Right forelimb (tissue), 1 donor: ENCODE data around the gene KCNMA1.
"Not testable (repeated sequence)": the region's sequence is repeated elsewhere in the genome, so short reads cannot be mapped to it uniquely, and the experiment has no call there.

Source experiments
- DNase-seq: peaks from one replicate; pipeline ENCODE4 v3.0.0-alpha.2; 2018

Gene KCNMA1

DNA sequence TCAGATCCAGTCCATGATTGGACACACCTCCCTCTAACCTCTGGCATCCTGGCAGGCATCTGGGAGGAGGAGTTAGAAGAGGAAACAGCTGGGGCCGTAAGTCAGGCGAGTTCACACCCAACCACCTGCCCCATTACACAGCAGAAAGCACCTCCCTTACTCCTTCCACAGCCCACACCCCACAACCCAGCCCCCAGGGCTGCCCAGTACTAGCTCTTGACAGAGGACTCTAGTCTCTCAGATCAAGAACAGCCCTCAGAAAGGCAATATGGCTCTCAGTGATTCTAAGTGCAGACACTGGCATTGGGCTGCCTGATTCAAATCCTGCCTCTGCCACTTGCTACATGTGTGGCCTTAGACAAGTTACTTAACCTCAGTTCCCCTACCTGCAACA, 34.1 kb downstream of the KCNMA1 start:
- DNase-seq: no peak

DNA sequence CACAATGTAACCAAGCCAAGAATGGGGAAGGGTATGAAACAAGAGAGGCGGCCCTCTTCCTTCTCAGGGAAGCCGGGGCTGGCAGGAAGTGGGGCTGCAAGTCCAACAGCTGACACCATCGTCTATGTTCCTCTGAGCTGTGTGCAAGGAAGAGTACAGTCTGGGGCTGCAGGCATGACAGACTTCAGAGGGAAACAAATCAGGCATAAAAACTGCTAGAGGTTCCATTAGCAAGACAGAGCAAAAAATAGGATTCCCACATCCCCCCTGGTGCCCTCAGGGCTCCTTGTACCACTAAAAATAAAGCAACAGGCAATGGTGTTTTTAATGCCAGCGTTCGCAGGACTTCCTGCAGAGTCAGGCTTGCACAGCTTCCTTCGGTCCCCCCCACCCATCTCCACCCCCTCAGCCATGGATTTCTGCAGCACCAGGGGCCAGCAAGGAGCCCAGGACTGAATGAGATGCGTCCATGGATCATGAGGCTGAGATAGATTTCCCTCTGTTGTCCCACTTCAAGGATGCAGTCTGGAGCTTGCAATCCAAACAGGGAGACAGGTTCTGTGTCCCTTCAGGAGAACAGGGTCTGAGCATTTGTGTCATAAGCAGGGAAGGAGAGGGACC, 34.6 kb downstream of the KCNMA1 start:
- no peak for DNase-seq

DNA sequence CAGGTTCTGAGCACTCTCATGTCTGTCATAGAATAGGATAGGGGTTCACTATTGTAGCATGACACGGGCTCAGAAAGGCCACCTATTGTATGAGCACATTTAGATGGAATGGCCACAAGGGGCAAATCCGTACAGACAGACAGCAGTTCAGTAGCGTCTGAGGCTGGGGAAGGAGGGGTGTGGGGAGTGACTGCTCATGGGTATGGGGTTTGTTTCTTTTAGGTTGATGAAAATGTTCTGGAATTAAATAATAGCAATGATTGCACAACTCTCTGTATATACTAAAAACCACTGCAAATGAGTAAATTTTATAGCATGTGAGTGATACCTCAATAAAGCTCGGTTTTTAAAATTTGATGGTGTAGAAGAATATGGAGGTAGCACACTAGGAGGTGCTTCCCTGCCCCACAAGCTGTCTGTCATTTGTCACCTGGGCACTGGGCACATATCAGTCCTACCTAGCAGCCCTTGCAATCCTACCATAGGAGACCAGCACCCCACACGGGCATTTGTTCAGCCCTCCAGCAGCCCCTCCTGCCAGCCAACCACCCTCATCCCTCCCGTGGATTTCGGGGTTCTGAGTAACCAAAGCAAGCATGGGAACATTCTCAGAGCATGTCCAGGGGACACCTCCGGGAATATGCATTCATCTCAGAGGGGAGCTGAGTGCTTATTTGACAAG, 35.2 kb downstream of the KCNMA1 start:
- DNase-seq: no peak

DNA sequence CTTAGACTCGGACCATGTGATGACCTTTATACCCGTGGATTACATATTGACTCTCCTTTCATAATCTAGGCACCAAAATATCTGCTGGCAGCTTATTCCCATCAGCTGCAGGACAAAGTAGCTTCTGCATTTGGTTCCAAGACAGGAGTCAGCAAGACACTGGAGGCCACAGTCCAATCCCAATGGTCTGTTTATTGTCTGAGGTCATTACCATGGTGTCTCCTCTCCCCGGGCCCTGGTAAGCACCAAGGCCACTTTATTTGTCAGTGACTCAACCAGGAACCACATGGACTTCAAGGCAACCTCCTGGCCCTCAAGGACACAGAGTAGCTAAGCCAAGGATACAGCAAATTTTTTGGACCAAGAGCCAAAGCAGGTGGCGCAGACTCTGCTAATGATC, 36.1 kb downstream of the KCNMA1 start:
- no peak for DNase-seq

DNA sequence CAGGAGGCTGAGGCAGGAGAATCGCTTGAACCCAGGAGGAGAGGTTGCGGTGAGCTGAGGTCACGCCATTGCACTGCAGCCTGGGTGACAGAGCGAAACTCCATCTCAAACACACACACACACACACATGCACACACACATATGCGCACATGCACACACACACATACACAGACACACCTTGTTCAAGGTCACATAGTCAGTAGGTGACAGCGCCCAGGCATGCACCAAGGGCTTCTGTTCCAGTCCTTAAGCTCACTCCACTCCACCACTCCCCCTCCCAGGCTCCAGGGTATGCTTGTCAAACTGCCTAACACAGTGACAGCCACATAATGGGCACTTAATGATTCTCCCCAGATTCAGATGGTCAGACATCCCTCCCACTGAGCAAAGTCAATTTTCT, 37.0 kb downstream of the KCNMA1 start:
- no peak for DNase-seq

DNA sequence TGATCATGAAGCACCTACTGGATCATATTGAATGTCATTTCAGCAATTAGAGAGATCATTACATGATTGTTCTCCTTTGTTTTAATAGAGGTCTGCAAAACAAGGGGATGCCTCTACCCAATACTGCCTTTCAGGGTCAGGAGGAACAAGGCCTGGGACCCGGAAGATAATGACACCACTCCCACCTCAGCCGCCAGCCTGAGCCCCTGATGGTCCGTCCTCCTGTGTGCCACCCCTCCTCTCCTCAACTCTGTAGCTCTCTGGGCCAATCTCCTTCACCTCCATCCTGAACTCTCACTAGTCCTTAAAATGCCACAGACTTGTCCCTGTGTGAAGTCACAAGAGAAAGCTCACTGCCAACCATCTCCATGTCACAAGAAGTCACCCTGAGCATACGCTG, 38.0 kb downstream of the KCNMA1 start:
- no peak for DNase-seq

DNA sequence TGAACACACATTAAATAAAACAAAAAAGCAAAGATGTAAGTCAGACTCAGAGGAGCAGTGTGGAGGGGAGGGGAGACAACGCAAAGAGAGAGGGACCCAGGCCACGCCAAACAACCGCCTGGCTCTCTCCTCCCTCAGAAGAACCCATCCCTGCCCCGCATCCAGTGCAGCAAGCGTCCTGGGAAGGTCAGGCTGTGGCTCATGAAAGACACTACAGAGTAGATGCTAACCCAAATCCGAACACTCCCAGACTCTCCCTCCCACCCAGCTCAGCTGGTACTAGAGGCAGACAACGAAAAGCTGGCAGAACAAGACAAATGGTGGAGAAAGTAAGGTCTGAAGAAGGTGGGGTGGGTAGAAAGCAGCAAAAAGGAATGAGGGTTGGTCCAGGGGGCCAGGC, 39.0 kb downstream of the KCNMA1 start:
- DNase-seq: no peak

DNA sequence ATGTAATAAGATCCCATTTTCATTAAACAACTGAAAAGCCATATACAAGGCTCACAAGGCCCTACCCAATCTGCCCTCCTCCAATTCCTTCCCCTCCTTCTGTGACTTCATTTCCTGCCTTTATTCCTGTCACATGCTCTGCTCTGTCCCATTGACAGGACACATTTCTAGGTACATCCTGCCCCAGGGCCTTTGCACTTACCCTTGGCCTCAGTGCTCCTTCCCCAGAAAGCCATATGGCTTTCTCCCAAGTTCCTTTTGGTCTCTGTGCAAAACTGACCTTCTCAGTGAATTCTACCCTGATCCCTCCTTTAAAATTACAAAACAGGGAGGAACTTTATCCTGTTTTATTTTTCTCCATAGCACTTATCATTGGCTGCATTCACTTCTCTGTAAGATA, 40.0 kb downstream of the KCNMA1 start:
- DNase-seq: no peak

DNA sequence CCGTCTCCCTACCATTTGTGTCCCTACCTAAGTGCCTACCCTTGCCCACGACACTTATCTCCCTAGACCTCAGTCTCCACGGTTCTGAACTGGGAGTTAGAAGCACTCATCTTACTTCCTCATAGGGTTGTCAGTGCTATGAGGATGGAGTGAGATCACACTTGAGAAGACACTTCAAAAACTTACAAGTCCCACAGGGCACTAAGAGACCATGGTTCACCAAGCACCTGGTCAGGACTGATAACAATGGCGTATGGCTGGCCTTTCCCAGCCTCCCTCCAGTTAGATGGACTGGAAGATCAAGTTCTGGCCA, 43.2 kb downstream of the KCNMA1 start:
- no peak for DNase-seq

DNA sequence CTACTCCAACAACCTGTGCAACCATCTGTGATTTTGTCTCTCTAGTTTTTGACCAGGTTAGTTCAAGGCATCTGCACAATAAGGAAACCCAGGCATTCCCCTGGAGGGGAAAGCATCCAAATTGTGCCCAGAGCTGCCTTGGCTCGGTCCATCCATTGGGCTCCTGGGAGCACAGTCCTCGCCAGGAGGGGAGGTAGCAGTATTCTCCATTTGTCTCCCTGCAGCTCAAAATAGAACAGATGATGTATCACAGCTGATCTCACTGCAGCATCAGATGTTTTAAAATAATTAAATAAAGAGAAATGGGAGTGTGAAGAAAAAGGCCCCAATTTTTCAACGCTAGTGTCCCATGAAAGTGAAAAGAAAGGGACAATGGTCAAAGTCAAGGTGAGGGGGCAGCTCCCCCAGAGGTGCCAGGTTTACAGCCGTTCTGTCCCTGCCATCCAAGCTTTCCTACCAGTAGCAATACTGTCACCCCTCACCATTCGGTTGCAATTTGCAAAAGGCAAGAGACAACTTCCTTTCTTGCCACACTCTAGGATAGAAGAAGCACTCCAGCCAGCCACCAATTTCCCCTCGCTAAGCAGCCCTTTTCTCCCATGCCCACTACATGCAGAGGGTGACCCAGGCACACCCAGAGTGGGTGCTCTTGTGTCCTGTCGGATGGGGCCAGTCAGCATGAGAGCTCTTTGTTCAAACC, 43.7 kb downstream of the KCNMA1 start:
- DNase-seq: no peak

DNA sequence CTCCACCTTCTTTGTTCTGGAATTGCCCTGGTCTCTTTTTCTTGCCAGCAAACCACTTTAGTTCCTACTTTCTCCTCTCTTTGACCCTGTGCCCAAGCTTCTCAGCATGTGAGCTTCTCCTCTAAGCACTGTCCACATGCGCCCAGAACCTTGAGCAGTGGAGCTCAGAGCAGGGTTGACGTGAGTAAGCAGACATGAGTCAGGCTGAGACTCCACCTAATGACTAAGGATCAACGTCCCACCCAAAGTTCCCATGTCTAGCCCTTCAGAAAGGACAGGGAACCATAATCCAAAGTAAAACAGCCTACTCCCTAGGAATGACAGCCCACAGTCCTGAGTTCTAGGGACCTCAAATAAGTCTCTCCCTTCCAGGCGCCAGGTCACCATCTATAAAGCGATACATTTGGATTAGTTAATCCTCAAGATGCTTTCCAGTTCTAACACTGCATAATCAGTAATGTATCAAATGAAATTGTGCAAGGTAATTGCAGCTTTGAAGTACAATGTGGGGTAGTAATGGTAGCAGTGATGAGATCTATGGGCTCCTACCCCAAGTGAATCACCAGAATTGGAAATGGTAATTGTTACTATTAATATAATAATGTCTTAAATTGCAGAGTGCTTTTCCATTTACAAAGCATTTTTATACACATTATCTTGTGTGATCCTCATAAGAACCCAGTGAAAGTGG, 44.5 kb downstream of the KCNMA1 start:
- no peak for DNase-seq

DNA sequence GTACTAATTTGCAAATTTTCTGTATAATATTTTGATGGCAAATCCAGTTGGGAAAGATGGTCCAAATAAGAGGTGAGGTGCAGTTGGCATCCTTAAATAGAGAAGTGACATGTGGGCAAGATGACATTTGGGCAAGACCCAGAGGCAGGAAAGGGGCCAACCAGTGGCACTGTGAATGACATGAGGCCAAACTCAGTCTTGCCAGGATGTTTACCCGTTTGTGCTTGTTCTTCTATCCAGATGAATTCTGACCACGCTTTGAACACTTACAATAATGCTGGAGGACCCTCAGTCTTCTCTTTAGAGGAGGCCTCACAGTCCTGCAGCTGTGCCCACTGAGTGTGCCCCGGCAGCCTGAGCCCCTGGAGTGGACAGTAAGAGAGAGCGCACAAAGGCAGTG, 45.1 kb downstream of the KCNMA1 start:
- no peak for DNase-seq

DNA sequence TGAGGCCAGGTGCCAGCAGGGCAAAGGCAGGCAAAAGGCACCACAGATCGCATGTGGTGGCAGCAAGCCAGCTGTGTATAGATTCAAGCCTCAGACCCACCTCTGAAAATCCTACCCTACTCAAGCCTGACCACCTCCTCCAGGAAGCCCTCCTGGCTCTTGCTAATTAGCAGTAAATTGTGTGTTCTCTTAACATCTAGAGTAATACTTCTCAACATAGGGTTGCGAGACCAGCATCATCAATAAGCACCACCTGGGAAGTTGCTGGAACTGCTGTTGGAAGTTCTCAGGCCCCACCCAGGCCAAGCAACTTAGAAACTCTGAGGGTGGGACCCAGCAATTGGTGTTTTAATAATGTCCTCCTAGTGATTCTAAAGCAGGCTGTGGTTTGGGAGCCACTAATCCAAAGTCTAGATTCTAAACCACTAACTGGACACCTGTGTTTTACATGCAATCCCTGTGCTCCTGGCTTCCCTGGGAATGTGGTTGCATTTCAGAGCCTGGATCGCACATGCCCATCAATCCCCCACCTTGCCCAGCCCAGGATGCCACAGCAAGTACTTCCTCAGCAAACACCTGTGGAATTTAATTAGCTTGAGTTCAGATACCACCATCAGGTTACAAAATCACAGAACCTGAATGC, 46.2 kb downstream of the KCNMA1 start:
- DNase-seq: no peak

DNA sequence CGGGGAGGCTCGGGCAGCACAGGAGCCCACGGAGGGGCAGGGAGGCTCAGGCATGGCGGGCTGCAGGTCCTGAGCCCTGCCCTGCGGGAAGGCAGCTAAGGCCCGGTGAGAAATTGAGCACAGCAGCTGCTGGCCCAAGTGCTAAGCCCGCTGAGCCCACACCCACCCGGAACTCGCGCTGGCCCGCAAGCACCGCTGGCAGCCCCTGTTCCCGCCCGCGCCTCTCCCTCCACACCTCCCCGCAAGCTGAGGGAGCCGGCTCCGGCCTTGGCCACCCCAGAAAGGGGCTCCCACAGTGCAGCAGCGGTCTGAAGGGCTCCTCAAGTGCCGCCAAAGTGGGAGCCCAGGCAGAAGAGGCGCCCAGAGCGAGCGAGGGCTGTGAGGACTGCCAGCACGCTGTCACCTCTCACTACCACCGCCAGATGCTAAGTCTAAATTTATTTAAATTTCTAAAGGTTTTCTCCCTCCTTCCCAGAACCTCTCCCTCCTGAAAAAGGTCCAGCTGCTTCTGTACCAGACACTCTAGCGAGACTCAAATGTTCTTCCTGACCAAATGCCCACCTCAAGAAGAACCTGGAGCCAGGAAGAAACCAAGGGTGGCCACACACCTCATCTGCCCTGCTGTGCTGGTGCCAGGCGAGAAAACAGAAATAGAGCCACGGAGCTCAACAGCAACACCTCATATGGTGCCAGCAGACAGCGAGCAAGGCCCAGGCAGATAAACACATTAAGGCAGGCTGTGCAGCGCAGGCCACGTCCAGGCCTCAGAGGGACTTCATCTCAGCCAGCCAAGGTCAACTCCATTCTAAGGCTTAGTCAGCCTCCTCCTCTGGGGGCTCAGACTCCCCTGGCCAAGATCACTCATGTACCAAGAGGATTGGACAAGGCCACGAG, 47.0 kb downstream of the KCNMA1 start:
- DNase-seq: no peak

DNA sequence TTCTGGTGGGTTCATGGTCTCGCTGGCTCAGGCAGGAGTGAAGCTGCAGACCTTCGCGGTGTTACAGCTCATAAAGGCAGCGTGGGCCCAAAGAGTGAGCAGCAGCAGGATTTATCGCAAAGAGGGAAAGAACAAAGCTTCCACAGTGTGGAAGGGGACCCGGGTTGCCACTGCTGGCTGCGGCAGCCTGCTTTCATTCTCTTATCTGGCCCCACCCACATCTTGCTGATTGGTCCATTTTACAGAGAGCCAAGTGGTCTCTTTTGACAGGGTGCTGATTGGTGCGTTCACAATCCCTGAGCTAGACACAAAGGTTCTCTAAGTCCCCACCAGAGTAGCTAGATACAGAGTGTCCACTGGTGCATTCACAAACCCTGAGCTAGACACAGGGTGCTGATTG, 47.9 kb downstream of the KCNMA1 start:
- DNase-seq: not testable (repeated sequence)

DNA sequence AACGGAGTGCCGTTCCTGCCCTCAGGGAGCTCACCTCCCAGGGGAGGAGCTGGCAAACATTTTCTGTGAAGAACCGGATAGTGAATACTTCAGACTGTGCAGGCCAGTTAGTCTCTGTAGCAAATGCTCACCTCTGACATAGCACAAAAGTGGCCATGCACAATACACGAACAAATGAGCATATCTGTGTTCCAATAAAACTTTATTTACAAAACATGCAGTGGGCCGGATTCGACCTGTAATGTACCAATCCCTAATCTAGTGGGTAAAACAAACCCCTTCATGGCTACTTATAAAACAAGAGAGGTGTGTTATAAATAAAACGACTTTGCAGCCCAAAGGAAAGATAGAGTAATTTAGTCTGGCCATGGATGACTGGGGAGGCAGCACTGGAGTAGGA, 48.7 kb downstream of the KCNMA1 start:
- DNase-seq: no peak

DNA sequence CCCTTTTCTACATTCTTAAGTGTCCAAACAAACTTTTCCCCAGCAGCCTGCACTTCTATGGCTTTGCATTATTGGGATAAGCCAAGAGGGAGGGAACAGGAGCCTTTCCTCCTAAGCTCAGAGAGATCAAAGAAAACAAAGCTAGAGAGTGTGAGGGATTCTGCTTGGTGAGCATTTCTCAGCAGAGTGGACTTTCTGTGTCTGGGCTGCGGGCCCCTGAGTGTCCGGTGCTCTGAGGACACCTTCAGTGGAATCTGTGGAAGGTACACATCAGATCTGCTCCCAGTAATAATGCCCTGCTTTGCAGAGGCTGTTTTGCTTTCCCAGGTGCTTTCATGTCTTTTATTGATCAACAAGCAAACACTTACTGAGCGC, 50.2 kb downstream of the KCNMA1 start:
- DNase-seq: no peak

DNA sequence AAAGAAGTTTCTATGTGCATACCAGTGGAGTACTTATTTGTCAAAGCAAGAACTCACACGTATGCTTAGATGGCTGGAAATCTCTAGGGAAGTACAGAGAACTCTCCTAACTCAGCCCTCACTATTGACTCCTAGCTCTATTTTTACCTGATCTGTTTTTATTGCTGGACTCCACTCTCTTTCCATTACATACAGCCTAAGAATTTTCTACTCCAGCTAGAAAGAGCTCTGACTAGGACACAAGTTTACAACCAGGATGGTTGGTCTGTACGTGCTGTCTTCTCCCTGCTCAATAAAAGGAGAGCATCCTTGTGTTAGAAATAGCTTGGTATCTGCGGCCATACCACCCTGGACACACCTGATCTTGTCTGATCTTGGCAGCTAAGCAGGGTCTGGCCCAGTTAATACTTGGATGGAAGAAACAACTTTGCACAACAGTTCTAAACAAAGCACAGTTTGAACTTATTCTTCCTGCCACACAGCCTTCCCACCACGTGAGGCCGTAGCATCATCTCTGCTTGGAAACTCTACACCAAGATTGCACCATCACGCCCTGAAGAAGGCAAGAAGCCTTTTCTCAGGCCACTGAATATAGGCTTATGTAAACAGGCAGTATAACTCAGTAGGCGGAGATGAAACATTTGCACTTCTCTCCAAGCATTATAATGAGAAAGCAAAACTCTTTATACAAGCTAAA, 50.7 kb downstream of the KCNMA1 start:
- no peak for DNase-seq

DNA sequence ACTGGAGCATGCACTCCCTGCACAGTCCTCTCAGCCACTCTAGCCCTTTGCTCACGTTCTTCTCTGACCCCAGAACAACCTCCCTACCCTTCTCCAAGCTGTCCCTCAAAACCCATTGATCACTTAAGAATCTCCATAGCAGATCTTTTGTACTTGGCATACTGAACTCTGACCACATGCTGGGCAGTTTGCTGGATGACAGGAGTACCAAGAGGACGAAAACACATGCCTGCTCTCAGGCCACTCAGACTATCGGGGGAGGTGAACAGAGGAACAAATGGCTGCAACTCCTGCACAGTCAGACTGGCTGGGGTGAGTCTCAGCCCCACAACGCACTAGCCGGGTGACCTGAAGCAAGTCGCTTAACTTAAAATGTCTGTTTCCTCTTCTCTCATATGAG, 52.7 kb downstream of the KCNMA1 start:
- DNase-seq: no peak

DNA sequence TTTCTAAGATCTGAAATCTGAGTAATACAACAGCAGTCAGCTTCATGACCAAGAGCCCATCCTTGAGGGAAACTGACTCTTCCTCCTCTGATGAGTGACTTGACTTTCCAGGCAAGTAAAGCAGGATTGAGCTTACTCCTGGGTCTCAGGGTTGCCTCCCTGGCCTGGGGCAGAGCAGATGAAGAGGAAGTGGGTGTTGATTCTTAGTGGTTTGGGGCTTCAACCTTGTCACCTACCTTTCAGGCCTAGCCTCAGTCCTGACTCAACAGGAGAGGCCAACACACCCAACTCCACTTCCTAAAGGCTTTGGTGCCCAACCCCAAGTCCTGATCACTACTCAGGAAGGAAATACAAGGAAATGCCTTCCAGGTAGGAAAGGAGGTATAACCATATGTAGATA, 54.1 kb downstream of the KCNMA1 start:
- DNase-seq: no peak

DNA sequence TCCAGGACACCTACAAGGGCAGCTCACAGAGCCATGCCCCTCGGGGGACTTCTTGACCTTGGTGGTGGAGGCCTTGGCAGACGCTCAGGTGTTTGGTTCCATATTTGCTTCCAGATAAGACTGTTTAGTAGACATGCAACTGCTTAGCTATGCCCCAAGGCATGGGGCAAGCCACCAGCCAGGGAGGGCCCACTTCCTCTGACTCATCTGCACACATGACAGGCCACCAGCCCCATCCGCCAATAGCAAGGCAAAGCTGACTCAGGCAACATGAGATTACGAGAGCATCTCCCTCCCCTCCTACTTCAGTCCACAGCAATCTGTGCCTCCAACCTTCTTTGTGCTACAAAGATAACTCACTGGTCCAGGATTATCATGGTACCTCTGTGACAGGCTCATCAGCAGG, 54.9 kb downstream of the KCNMA1 start:
- DNase-seq: no peak

DNA sequence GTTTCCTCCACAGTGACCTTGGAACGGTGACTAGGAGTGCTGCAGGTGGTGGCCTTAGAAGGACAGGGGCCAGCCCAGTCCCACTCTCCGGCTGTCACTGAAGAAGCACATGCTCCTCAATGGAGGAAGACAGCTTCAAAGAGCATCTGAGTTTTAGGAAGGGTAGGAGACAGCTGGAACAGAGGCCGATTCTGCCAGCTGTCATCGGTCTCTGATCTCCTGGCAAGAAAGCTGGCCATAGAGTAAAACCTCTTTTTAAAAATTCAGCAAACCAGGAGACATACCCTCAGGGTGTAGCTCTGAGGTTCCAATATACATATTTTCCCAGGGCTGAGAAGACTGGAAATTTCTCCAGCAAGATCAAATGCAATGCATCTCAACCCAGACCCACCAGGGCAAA, 55.9 kb downstream of the KCNMA1 start:
- DNase-seq: no peak
